CD14-positive monocyte (primary cell): ENCODE measurements around the gene CYP2W1. TPM values are rescaled to one million over a fixed set of nuclear protein-coding genes. Genes with fewer than 3 reads are reported as not detected.

Source experiments
- DNase-seq, 3 donors: peaks; one replicate each; pipeline ENCODE4 v3.0.0-alpha.2; 2011 to 2022
- H2AFZ ChIP-seq: 2 replicates; pipeline ENCODE4 v1.6.0; 2012; ENCODE audit warnings: mild to moderate bottlenecking, low read depth, low read length, inconsistent platforms; ENCODE audit not compliant: insufficient read depth, poor library complexity, severe bottlenecking
- H3K27ac ChIP-seq, 2 donors: 1 replicate in 1 of 2; 2 replicates in 1 of 2; pipeline ENCODE4 v1.5.1; 2012 to 2013; ENCODE audit warnings: low read length in 2 of 2, control low read depth in 1 of 2, inconsistent platforms in 1 of 2, low read depth in 1 of 2, mild to moderate bottlenecking in 1 of 2
- H3K27me3 ChIP-seq, 2 donors: one replicate each; pipeline versions ENCODE4 v1.6.0 to v1.6.1; 2011 to 2013; ENCODE audit warnings: low read length in 2 of 2; ENCODE audit not compliant: control insufficient read depth in 2 of 2, insufficient read depth in 2 of 2
- H3K36me3 ChIP-seq, 2 donors: replicated peaks in 1 of 2; 1 replicate in 1 of 2; 2 replicates in 1 of 2; pipeline versions ENCODE4 v1.5.1 to v1.6.1; 2012 to 2013; ENCODE audit warnings: low read length in 2 of 2, control low read depth in 1 of 2, inconsistent platforms in 1 of 2, mild to moderate bottlenecking in 1 of 2; ENCODE audit not compliant: insufficient read depth in 2 of 2, control insufficient read depth in 1 of 2
- H3K4me1 ChIP-seq, 2 donors: 1 replicate in 1 of 2; 2 replicates in 1 of 2; pipeline versions ENCODE4 v1.5.1 to v1.6.1; 2012 to 2013; ENCODE audit warnings: low read length in 2 of 2, control low read depth in 1 of 2, inconsistent platforms in 1 of 2, mild to moderate bottlenecking in 1 of 2, moderate library complexity in 1 of 2; ENCODE audit not compliant: insufficient read depth in 2 of 2, control insufficient read depth in 1 of 2
- H3K4me2 ChIP-seq: replicated peaks from 2 replicates; pipeline ENCODE3; 2012; ENCODE audit warnings: low read length, moderate library complexity, mild to moderate bottlenecking; ENCODE audit not compliant: poor library complexity, severe bottlenecking; ENCODE audit errors: extremely low read depth
- H3K4me3 ChIP-seq, 3 experiments: fragments of 200-600 bp in 1 of 3; sonication (generic) in 1 of 3; replicated peaks in 1 of 3; 1 replicate in 2 of 3; 2 replicates in 1 of 3; pipeline ENCODE4 v1.5.1; 2011 to 2013; ENCODE audit warnings: low read length in 3 of 3, mild to moderate bottlenecking in 3 of 3, control low read depth in 2 of 3, low read depth in 2 of 3, inconsistent platforms in 1 of 3, moderate library complexity in 1 of 3
- H3K79me2 ChIP-seq: 2 replicates; pipeline ENCODE4 v1.6.0; 2012; ENCODE audit warnings: mild to moderate bottlenecking, control low read depth, inconsistent platforms, low read length, moderate library complexity; ENCODE audit not compliant: insufficient read depth
- H3K9ac ChIP-seq: 2 replicates; pipeline ENCODE4 v1.6.0; 2017; ENCODE audit warnings: low read length, mild to moderate bottlenecking; ENCODE audit not compliant: insufficient read depth, poor library complexity, severe bottlenecking
- H3K9me3 ChIP-seq, 2 donors: replicated peaks in 1 of 2; 1 replicate in 1 of 2; 2 replicates in 1 of 2; pipeline versions ENCODE4 v1.5.1 to v1.6.1; 2012 to 2013; ENCODE audit warnings: low read length in 2 of 2, control low read depth in 1 of 2; ENCODE audit not compliant: control insufficient read depth in 1 of 2, insufficient read depth in 1 of 2
- H4K20me1 ChIP-seq: 2 replicates; pipeline ENCODE4 v1.6.0; 2012; ENCODE audit warnings: mild to moderate bottlenecking, low read length, control low read depth, moderate library complexity; ENCODE audit not compliant: insufficient read depth
- H3K27ac Mint-ChIP-seq, 7 donors: one replicate each; pipeline ENCODE4 v1.8.0; 2020; ENCODE audit warnings: mild to moderate bottlenecking in 7 of 7, mixed read lengths in 7 of 7, moderate library complexity in 6 of 7, inconsistent platforms in 2 of 7
- H3K27me3 Mint-ChIP-seq, 3 donors: one replicate each; pipeline ENCODE4 v1.8.0; 2021 to 2022; ENCODE audit warnings: low read depth in 3 of 3, mild to moderate bottlenecking in 3 of 3, mixed read lengths in 3 of 3, moderate library complexity in 3 of 3, inconsistent platforms in 1 of 3
- H3K36me3 Mint-ChIP-seq, 2 donors: one replicate each; pipeline ENCODE4 v1.8.0; 2020; ENCODE audit warnings: mixed read lengths in 2 of 2, inconsistent platforms in 1 of 2, mild to moderate bottlenecking in 1 of 2
- H3K4me1 Mint-ChIP-seq: one replicate; pipeline ENCODE4 v1.8.0; 2020; ENCODE audit warnings: mild to moderate bottlenecking, mixed read lengths
- H3K4me3 Mint-ChIP-seq, 2 donors: one replicate each; pipeline ENCODE4 v1.8.0; 2020; ENCODE audit warnings: mild to moderate bottlenecking in 2 of 2, mixed read lengths in 2 of 2, moderate library complexity in 1 of 2
- H3K9me3 Mint-ChIP-seq, 7 donors: one replicate each; pipeline ENCODE4 v1.8.0; 2020 to 2022; ENCODE audit warnings: mixed read lengths in 7 of 7, mild to moderate bottlenecking in 6 of 7, moderate library complexity in 6 of 7, inconsistent platforms in 2 of 7
- CTCF ChIP-seq: fragments of 200-600 bp; IDR thresholded peaks from one replicate; pipeline ENCODE4 v1.8.0; 2022; ENCODE audit warnings: antibody characterized with exemption, mild to moderate bottlenecking
- WGBS: methylation state at CpG from one replicate; pipeline ENCODE4 v1.1.5; 2013; ENCODE audit warnings: missing lambda C conversion rate; ENCODE audit not compliant: insufficient coverage; 5-methylcytosine and 5-hydroxymethylcytosine counted together
- intact Hi-C, 2 donors: fragments of 100-400 bp; cut with micrococcal nuclease; formaldehyde crosslinking; loops; one replicate each; pipeline versions ENCODE4 v1.15.0 to v1.15.1; 2023
- polyA plus RNA-seq, 3 donors: library from polyadenylated mRNA; depleted of rRNA in 1 of 3; unstranded in 2 of 3; stranded (reverse) in 1 of 3; fragments of 300-500 nt in 2 of 3; fragments of >200 nt in 1 of 3; fragmentation: Illumina TruSeq in 2 of 3; gene quantifications; 1 replicate in 2 of 3; 2 replicates in 1 of 3; pipeline ENCODE4 v1.2.3, GENCODE V29; 2012 to 2021

Gene CYP2W1
- polyA plus RNA-seq, 3 donors: not detected

- H3K4me3 ChIP-seq: no peak overlapping the region
- no peak overlapping the region for H3K27ac ChIP-seq
- no peaks in the 10 kb centered on the region for H3K79me2 ChIP-seq
- WGBS: 96% methylated on average over 11 of the region's 13 CpGs
- peaks cover 0 to 7% (median 0%) of the 10 kb centered on the region in 3 donors for H3K27me3 Mint-ChIP-seq
- peaks cover 2 to 34% of the 10 kb centered on the region in 2 donors for H3K36me3 ChIP-seq
- peaks cover 16 to 26% of the 10 kb centered on the region in 2 donors for H3K36me3 Mint-ChIP-seq
- no peak overlapping the region for H3K4me3 Mint-ChIP-seq
- DNase-seq: no peak
- no peak overlapping the region for H2AFZ ChIP-seq
- peaks cover 45% of the 10 kb centered on the region for H4K20me1 ChIP-seq
- H3K9me3 Mint-ChIP-seq: peaks cover 0 to 3% (median 2%) of the 10 kb centered on the region in 7 donors
- H3K27ac Mint-ChIP-seq: peak overlapping the region in 1 of 7 donors; percentile 30
- TF ChIP-seq CTCF: no peak
- peaks cover 3% of the 10 kb centered on the region for H3K4me1 Mint-ChIP-seq
- H3K4me1 ChIP-seq: no peaks in the 10 kb centered on the region
- no peak overlapping the region for H3K9ac ChIP-seq
- no peaks in the 10 kb centered on the region for H3K27me3 ChIP-seq
- intact Hi-C loops: no loop called here
- no peaks in the 10 kb centered on the region for H3K9me3 ChIP-seq
- no peak overlapping the region for H3K4me2 ChIP-seq
Measured at GRCh38 chr7:1010226-1010625, 27.2 kb downstream of the CYP2W1 start.

GRCh38 chr7:1011297-1012003 lies 28.5 kb downstream of the CYP2W1 start:
- no peak overlapping the region for H3K27ac ChIP-seq
- no peaks in the 10 kb centered on the region for H3K9me3 ChIP-seq
- H3K4me1 Mint-ChIP-seq: peaks cover 3% of the 10 kb centered on the region
- H2AFZ ChIP-seq: no peak overlapping the region
- H3K36me3 Mint-ChIP-seq: peaks cover 12 to 21% of the 10 kb centered on the region in 2 donors
- peaks cover 0 to 7% (median 2%) of the 10 kb centered on the region in 3 donors for H3K27me3 Mint-ChIP-seq
- peak overlapping the region in 2 of 7 donors; percentile 15 to 17 for H3K27ac Mint-ChIP-seq
- peaks cover 2 to 34% of the 10 kb centered on the region in 2 donors for H3K36me3 ChIP-seq
- H3K27me3 ChIP-seq: no peaks in the 10 kb centered on the region
- peaks cover 0 to 4% (median 2%) of the 10 kb centered on the region in 7 donors for H3K9me3 Mint-ChIP-seq
- H3K9ac ChIP-seq: no peak overlapping the region
- intact Hi-C loops: no loop called here
- WGBS: 99% methylated on average over 11 of the region's 13 CpGs
- H3K79me2 ChIP-seq: no peaks in the 10 kb centered on the region
- no peak overlapping the region for H3K4me3 Mint-ChIP-seq
- H3K4me3 ChIP-seq: no peak overlapping the region
- no peak for TF ChIP-seq CTCF
- DNase-seq: no peak
- peaks cover 49% of the 10 kb centered on the region for H4K20me1 ChIP-seq
- no peak overlapping the region for H3K4me2 ChIP-seq
- no peaks in the 10 kb centered on the region for H3K4me1 ChIP-seq
